ENCODE data around the gene FRAS1.

Gene FRAS1

GRCh38 chr4:78057135-78057599, at the start of gene FRAS1:
TSS of gene FRAS1 (plus strand) at chr4:78057323. CDS start at chr4:78058010, 687 bp downstream.
- TF ChIP-seq GATA3 (IDR thresholded peaks at IDR 0.05; ENCODE audit: low read depth, low read length) (no peak), GATA2 (IDR thresholded peaks at IDR 0.05; ENCODE audit: low read depth, low read length) (no peak)

GRCh38 chr4:78014889-78015886, 41.9 kb upstream of the FRAS1 start:
- TF ChIP-seq GATA2 (IDR thresholded peaks at IDR 0.05; ENCODE audit: low read depth, low read length): no peak
- no peak for TF ChIP-seq GATA3 (IDR thresholded peaks at IDR 0.05; ENCODE audit: low read depth, low read length)

GRCh38 chr4:78018271-78019049, 38.7 kb upstream of the FRAS1 start:
- TF ChIP-seq GATA3 (IDR thresholded peaks at IDR 0.05; ENCODE audit: low read depth, low read length) (no peak), GATA2 (IDR thresholded peaks at IDR 0.05; ENCODE audit: low read depth, low read length) (no peak)

GRCh38 chr4:78019414-78019813, 37.7 kb upstream of the FRAS1 start:
- no peak for TF ChIP-seq GATA2 (IDR thresholded peaks at IDR 0.05; ENCODE audit: low read depth, low read length)
- TF ChIP-seq GATA3 (IDR thresholded peaks at IDR 0.05; ENCODE audit: low read depth, low read length): no peak

GRCh38 chr4:78020677-78021076, 36.4 kb upstream of the FRAS1 start:
- TF ChIP-seq GATA3 (IDR thresholded peaks at IDR 0.05; ENCODE audit: low read depth, low read length) (no peak), GATA2 (IDR thresholded peaks at IDR 0.05; ENCODE audit: low read depth, low read length) (no peak)

GRCh38 chr4:78022517-78022916, 34.6 kb upstream of the FRAS1 start:
- TF ChIP-seq GATA2 (IDR thresholded peaks at IDR 0.05; ENCODE audit: low read depth, low read length) (no peak), GATA3 (IDR thresholded peaks at IDR 0.05; ENCODE audit: low read depth, low read length) (no peak)

GRCh38 chr4:78024085-78024484, 33.0 kb upstream of the FRAS1 start:
- TF ChIP-seq GATA2 (IDR thresholded peaks at IDR 0.05; ENCODE audit: low read depth, low read length): no peak
- TF ChIP-seq GATA3 (IDR thresholded peaks at IDR 0.05; ENCODE audit: low read depth, low read length): no peak

- TF ChIP-seq GATA3 (IDR thresholded peaks at IDR 0.05; ENCODE audit: low read depth, low read length): no peak
- no peak for TF ChIP-seq GATA2 (IDR thresholded peaks at IDR 0.05; ENCODE audit: low read depth, low read length)
These were observed 32.5 kb upstream of the FRAS1 start for GRCh38 chr4:78024576-78025091.

- TF ChIP-seq GATA2 (IDR thresholded peaks at IDR 0.05; ENCODE audit: low read depth, low read length) (no peak), GATA3 (IDR thresholded peaks at IDR 0.05; ENCODE audit: low read depth, low read length) (no peak)
These were observed 25.6 kb upstream of the FRAS1 start for GRCh38 chr4:78031417-78031950.

- TF ChIP-seq GATA2 (IDR thresholded peaks at IDR 0.05; ENCODE audit: low read depth, low read length) (no peak), GATA3 (IDR thresholded peaks at IDR 0.05; ENCODE audit: low read depth, low read length) (no peak)
These were observed 24.7 kb upstream of the FRAS1 start for GRCh38 chr4:78032446-78032845.

GRCh38 chr4:78032929-78033328, 24.2 kb upstream of the FRAS1 start:
- TF ChIP-seq GATA2 (IDR thresholded peaks at IDR 0.05; ENCODE audit: low read depth, low read length): no peak
- TF ChIP-seq GATA3 (IDR thresholded peaks at IDR 0.05; ENCODE audit: low read depth, low read length): no peak

- TF ChIP-seq GATA3 (IDR thresholded peaks at IDR 0.05; ENCODE audit: low read depth, low read length) (no peak), GATA2 (IDR thresholded peaks at IDR 0.05; ENCODE audit: low read depth, low read length) (no peak)
These were observed 23.3 kb upstream of the FRAS1 start for GRCh38 chr4:78033861-78034260.

GRCh38 chr4:78038704-78039103, 18.4 kb upstream of the FRAS1 start:
- no peak for TF ChIP-seq GATA2 (IDR thresholded peaks at IDR 0.05; ENCODE audit: low read depth, low read length)
- TF ChIP-seq GATA3 (IDR thresholded peaks at IDR 0.05; ENCODE audit: low read depth, low read length): no peak

- TF ChIP-seq GATA3 (IDR thresholded peaks at IDR 0.05; ENCODE audit: low read depth, low read length) (no peak), GATA2 (IDR thresholded peaks at IDR 0.05; ENCODE audit: low read depth, low read length) (no peak)
These were observed 17.4 kb upstream of the FRAS1 start for GRCh38 chr4:78039678-78040077.
